Measurements from ENCODE around the gene ARHGAP25. TPM values are rescaled to one million over a fixed set of nuclear protein-coding genes. Genes with fewer than 3 reads are reported as not detected.

The ARHGAP25 gene
- total RNA-seq, 1 donor from 2014 or later, result 3.1 TPM

GRCh38 chr2:68870215-68870614 is 135.6 kb downstream of the ARHGAP25 start:
- ATAC-seq, result no peak

- no peak for ATAC-seq
Observed at GRCh38 chr2:68871159-68871764, 136.7 kb downstream of the ARHGAP25 start, which contains the start of gene BMP10. Gene BMP10 (minus strand): TSS chr2:68871397. CDS start chr2:68871358, 39 bp downstream.

Other genes starting within 250 kb of the ARHGAP25 start
- not detected for gene PROKR1, start 91.2 kb upstream of the ARHGAP25 start, total RNA-seq
- gene BMP10, start 136.6 kb downstream of the ARHGAP25 start, total RNA-seq, result not detected
- gene GKN2, start 218.1 kb downstream of the ARHGAP25 start, total RNA-seq, result not detected
- gene GKN1, start 239.8 kb downstream of the ARHGAP25 start, total RNA-seq, result not detected